Amniotic epithelial cell (primary cell): ENCODE results near the gene COL26A1.
"Not testable (repeated sequence)": the region's sequence is repeated elsewhere in the genome, so short reads cannot be mapped to it uniquely, and the experiment has no call there.

Source experiments
- DNase-seq: peaks from one replicate; pipeline ENCODE4 v3.0.0-alpha.2; 2010; ENCODE audit warnings: low read depth

Gene COL26A1

DNA sequence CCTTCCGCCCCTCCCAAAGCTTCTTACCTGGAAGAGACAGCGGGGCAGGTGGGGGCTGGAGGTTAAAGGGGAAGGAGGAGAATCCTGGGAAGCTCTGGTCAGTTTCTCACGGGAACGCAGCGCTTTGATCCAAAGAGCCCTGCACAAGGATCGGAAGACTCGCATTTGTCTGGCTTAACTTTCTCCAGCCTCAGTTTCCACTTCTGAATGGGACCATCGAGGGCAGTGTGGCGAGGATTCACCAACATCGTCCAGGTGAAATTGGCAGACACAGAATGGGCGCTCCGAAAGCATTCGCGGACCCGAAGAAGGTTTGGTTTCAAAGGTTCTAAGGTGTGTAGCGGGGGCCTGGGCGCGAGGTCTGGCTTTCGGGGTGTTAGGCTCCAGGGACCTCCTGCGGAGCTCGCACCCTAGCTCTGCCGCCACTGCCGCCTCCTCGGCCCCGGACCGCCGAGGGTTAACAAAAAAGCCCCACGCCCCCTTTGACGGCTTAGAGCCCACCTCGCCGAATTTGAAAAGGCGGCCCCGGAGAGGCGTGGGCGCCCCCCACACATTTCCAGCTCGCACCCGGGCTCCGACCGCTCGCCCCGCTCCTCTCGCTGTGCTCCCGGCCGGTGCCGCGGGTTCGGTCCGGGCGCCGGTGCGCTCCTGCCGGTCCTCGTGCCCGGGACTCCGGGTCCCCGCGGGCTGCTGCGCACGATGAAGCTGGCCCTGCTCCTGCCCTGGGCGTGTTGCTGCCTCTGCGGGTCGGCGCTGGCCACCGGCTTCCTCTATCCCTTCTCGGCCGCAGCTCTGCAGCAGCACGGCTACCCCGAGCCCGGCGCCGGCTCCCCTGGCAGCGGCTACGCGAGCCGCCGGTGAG, at the start of gene COL26A1:
Gene COL26A1, plus strand, starts transcription at position 542 of the 862 bp plus-strand sequence. Its CDS starts 158 bp downstream, at position 700.
- no peak for DNase-seq

DNA sequence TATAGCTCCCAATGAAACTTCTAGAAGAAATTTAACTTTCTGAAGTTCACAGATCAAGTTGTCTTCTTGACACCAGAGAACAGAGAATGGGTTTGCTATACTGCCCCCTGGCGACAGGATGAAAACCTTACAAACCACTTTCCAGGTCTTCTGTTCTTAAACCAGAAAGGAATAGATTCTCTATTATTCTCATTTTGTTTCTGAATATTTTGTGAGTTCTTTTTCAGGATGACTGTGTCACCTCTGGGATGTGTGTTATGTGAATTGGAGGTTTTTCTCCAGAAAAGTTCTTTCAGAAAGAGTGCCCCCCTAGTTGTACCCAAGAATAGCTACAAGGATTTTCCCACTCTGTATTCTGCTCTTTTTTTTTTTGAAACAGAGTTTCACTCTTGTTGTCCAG, 47.3 kb upstream of the COL26A1 start:
- DNase-seq, result peak; percentile 45

DNA sequence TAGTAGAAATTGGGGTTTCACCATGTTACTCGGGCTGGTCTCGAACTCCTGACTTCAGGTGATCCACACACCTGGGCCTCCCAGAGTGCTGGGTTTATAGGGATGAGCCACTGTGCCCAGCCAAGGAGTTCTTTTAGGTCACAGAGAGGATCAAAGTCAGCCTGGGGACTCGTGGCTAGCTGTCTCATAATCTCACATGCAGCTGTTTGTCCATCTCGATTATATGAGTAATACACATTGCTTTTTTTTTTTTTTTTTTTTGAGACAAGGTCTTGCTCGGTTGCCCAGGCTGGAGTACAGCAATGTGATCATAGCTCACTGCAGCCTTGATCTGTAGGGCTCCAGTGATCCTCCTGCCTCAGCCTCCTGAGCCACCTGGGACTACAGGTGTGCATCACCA, 43.3 kb upstream of the COL26A1 start:
- no peak for DNase-seq

DNA sequence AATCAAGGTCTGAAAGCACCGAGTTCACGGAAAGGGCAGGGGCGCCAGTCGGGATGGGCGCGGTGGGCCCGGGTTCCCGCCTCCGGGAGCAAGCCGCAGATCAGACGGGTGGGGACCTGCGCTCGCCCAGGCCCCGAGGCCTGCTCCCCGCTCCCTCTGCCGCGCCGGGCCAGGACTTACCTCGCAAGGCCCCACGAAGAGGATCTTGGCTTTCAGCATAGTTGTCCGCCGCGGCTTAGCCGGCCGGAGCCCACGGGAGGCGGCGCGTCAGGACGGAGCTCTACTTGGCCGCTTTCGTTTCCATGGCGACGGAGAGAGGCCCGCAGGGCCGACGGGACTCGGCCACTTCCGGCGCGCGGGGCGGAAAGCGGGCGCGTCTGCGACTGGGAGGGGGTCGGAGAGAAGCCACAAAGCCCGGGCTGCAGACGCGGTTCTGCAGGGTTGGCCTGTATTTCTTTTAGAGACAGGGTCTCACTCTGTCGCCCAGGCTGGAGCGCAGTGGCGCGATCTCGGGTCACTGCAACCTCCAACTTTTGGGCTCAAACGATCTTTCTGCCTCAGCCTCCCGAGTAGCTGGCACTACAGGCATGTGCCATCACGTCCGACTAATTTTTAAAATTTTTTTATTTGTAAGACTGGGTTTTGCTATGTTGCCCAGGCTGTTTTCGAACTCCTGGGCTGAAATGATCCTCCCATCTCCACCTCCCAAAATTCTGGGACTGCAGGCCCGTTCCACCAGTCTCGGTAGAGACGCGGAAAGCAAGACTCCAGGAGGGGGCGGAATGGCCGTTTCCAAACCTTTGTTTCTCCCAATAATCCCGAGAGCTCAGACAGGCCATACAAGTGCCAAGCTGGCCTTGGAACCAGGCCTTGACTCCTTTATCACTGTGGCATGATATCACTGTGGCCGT, 40.9 kb upstream of the COL26A1 start, which contains the start of gene IFT22:
Gene IFT22, minus strand, starts transcription at position 322 of the 911 bp plus-strand sequence. Its CDS starts 103 bp downstream, at position 219.
- peak; percentile 84 for DNase-seq

DNA sequence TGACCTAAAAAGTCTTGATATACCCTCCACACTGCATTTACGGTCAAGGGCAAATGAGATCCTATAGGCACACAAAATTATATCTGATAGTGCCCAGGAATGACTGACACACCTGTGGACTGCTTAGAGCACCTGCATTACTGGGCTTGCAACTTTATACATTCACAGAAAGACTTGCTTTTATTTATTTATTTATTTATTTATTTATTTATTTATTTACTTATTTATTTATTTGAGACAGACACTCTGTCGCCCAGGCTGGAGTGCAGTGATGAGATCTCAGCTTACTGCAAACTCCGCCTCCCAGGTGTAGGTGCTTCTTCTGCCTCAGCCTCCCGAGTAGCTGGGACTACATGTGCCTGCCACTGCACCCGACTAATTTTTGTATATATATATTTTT, 34.5 kb upstream of the COL26A1 start:
- DNase-seq, result no peak

DNA sequence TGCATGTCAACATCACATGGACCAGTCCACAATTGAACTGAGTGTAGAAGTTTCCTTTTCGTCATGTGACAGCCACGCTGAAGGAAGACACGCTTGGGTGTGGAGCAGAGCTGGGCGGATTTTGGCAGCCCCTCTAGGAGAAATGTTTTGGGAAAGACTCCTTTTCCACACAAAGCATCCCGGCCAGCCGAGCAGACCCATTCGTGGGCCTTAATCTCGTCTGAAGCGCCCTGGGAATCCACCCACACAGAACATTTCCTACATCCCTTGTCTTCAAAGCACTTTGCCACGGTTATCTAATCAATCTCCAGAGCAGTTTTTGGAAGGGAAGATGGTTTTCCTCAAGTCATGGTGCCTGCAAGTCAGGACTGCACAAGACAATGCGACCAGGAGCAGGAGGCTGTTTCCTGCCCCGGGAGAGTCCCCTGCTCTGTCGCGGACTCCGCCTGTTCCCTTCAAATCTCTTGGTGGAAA, 32.6 kb upstream of the COL26A1 start:
- DNase-seq, result no peak

DNA sequence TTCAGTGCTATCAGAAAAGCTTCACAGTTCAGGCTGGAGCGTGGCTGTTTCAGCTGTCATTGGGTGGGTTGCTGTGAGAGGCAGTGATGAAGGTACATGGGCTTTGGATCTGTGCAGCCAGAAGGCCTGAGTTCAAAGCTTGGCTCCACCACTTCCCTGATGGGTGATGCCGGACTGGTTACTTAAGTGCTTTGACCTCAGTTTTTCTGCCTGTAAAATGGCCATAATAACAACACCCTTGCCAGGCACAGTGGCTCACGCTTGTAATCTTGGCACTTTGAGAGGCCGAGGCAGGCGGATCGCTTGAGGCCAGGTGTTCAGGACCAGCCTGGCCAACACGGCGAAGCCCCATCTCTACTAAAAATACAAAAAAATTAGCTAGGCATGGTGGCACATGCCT, 30.6 kb upstream of the COL26A1 start:
- no peak for DNase-seq

DNA sequence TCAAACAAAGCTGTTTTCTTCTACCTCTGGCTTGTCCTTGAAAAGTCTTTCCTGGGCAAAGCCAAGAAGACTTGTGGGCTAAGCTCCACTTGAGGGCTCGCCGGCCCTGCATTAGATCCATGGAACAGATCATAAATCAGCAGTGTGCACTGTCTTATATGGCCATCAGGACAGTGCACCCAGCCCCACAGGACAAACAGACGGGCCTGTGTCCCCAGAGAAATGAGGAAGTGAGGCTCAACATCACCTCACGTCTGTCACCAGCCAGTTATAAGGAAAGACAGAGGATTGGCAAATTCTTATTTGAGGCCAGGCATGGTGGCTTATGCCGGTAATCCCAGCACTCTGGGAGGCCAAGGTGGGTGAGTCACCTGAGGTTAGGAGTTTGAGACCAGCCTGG, 28.8 kb upstream of the COL26A1 start:
- DNase-seq, result no peak

DNA sequence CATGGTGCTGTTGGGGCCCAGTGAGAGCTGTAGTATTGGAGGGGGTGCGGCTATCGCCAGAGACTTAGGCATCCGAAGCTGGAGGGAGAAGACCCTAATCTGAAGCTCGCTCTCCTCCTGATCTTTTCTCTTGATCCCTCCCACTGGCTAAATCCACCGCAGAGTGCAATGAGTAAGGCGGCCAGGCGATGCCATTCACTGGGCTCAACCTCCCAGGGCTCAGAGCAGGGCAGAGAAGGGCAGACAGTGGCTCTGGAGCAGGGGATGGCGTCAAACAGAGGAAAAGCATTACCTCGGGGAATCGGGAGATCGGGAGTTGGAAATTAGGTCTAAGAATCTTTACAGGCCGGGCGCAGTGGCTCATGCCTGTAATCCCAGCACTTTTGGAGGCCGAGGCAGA, 22.3 kb upstream of the COL26A1 start:
- DNase-seq, result no peak

DNA sequence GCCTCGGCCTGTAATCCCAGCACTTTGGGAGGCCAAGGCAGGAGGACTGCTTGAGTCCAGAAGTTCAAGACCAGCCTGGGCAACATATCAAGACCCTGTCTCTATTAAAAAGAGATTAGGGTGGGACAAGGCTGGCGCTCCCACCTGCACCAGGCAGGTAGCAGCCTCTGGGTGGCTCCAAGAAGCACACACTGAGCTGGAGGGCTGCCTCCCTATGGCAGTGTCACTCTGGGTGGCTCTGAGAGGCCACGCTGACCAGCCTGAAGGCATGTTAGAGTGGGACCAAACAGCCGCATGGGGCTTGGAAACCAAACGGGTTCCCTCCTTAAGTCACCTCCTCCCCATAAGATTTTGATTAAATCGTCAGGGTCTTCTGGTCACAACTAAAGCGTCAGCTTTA, 19.8 kb upstream of the COL26A1 start:
- no peak for DNase-seq

DNA sequence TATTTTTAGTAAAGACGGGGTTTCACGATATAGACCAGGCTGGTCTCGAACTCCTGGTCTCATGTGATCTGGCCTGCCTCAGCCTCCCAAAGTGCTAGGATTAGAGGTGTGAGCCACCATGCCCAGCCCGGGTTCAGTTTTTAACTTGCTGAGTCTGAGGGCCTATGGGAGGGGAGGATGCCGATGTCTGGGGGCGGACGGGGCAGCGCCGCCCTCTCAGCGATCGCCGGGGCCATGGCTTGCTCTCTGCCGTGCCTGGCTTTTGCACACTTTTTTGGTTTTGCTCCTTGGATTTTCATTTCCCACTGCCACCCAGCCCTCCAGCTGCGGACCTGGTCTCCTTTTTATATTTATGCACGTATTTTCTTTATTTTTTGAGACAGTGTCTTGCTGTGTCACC, 15.2 kb upstream of the COL26A1 start:
- no peak for DNase-seq

DNA sequence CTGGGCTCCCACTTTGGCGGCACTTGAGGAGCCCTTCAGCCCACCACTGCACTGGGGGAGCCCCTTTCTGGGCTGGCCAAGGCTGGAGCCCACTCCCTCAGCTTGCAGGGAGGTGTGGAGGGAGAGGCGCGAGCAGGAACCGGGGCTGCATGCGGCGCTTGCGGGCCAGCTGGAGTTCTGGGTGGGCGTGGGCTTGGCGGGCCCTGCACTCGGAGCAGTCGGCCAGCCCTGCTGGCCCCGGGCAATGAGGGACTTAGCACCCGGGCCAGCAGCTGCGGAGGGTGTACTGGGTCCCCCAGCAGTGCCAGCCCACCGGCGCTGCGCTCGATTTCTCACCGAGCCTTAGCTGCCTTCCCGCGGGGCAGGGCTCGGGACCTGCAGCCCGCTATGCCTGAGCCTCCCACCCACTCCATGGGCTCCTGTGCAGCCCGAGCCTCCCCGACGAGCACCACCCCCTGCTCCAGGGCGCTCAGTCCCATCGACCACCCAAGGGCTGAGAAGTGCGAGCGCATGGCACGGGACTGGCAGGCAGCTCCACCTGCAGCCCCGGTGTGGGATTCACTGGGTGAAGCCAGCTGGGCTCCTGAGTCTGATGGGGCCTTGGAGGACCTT, 14.1 kb upstream of the COL26A1 start:
- DNase-seq, result not testable (repeated sequence)

DNA sequence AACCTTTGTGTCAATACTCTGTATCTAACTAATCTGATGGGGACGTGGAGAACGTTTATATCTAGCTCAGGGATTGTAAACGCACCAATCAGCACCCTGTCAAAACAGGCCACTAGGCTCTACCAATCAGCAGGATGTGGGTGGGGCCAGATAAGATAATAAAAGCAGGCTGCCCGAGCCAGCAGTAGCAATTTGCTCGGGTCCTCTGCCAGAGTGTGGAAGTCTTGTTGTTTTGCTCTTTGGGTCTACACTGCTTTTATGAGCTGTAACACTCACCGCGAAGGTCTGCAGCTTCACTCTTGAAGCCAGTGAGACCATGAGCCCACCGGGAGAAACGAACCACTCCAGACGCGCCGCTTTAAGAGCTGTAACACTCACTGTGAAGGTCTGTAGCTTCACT, 13.4 kb upstream of the COL26A1 start:
- DNase-seq, result not testable (repeated sequence)

DNA sequence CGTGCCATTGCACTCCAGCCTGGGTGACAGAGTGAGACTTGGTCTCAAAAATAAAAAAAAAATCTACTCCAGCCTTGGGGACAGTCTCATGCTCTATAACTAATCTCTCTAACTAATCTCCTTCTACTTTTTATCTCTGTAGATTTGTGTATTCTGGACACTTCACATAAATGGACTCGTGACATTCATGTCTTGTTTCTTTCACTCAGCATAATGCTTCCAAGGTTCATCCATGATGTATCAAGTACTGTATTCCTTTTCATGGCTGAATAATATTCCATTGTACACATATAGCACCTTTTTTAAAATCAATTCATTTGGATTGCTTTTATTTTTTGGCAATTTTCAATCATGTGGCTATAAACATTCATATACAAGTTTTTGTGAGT, 9.8 kb upstream of the COL26A1 start:
- DNase-seq, result no peak

DNA sequence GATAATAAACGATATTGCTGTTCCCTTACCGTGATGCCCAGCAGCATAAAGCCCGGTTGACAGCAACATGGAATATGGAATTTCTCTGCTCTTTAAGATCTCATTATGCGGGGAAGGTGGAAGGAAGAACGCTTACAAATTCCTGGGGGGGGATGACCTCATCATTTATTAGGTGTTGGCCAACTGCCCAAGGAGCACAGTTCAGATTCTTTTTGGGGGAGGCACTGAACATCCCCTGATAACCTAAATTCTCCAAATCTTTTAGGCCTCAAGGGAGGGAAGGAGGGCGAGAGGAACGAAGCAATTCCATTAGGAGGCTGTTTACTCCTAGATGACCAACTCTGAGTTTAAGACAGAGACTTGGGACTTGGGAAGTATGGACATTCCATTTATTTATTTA, 5.2 kb upstream of the COL26A1 start:
- DNase-seq, result no peak

DNA sequence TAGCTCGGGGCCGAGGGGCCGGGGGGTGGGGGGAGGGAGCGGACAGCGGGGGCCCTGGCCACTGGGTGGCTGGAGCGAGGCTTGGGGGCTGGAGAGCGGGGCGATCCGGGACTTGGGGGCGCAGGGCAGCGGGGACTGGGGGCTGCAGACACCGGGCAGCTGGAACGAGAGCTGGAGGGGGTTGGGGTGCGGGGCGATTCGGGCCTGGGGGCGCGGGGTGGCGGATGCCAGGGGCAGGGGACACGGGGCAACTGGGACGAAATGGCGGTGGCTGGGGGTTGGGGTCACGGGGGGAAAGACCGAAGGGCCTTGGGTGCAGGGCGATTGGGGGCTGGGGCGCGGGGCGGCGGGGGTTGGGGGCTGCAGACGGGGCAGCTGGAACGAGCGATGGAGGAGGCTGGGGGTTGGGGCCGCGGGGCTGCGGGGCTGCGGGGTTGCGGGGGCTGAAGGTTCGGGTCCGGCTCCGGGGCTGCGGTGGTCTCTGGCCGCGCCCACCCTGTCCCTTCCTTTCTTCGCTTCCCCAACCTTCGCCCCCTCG, 590 bp downstream of the COL26A1 start:
- DNase-seq, result no peak

DNA sequence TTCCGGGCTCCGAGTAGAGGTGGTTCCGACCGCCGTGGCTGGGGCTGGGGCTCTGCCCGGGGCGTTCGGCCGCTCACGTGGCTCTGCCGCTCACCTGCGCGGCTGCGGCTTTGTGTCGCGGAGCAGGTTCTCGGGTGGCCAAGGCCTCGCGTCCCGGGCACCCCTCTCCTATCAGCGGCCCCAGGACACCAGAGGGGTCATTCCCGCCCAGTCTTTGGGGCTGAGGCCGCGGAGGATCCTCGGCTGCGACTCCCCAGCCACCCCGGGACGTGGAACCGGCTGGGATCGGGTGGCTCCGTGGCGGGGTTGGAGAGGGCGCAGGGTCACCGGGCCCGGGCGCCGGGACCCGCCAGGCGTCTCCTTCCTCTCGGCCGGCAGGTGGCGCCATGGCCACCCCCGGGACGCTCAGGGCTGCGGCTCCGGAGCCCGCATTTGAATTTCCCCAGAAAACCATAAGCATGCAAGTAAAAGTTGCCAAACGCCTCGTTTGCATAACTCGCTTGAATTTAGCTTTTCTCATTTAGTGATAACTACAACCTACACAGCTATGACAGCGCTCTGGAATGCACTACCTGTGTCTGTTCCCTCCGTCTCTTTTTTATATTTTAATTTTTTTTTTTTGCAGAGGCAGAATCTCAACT, 1.2 kb downstream of the COL26A1 start:
- DNase-seq, result peak; percentile 64

DNA sequence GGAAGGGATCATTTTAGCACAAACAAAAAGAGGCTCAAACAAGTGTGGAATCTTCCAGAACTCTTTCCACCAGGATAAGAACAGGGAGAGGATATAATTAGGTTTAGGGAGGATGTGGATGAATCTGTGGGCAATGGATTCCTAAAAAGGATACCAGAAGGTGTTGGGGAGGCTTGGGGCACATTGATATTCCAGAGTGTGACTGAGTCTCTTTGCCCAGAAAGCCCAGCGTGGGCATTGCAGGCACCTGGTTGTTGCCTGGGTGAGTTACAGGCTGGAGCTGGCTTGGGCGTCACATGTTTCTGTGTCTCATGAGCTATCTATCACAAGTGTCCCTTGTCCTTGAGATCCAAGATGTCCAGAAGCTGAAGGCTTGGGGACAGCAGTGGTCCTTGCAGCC, 3.3 kb downstream of the COL26A1 start:
- DNase-seq, result no peak

DNA sequence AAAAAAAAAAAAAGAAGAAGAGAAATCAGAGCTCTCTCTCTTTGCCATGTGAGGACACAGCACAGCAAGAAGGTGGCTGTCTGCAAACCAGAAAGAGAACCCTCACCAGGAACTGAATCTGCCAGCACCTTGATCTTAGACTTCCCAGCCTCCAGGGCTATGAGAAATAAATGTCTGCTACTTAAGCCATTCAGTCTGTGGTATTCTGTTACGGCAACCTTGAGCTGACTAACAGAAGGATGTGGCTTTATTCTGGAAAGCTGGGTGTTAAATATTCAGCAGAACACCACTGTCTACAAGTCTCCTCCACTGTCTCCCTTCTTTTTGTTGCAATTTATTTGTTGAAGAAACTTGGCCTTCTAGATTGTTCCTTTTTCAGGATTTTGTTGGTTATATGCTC, 5.0 kb downstream of the COL26A1 start:
- DNase-seq, result peak; percentile 14

DNA sequence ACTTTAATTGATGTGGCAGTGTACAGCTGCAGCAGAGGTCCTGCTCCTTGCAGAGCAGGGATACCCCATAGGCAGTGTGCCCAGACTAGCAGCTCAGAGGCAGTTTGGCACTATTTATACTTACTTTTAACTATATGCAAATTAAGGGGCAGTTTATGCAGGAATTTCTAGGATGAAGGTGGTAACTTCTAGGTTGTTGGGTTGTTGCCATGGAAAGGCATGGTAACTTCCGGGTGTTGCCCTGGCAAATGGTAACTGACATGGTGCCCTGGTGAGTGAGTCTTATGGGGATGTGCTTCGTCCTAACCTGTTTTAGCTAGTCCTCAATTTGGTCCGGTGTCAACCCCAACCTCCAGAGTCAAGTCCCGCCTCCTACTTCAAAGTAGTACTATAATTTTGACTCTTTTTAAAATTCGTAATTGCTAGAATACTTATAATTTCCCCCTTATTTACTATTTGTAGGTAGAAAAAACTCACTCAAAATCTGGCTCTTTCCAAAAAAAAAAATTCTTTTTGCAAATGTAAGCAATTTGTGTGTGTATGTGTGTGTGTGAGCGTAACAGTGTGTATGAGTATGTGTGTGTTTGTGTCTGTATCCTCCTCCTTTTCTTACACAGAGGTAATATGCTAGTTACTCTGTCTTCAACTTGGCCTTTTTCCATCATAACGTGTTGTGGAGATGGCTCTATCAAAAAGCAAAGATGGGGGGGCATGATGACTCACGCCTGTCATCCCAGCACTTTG, 5.9 kb downstream of the COL26A1 start:
- DNase-seq, result no peak

DNA sequence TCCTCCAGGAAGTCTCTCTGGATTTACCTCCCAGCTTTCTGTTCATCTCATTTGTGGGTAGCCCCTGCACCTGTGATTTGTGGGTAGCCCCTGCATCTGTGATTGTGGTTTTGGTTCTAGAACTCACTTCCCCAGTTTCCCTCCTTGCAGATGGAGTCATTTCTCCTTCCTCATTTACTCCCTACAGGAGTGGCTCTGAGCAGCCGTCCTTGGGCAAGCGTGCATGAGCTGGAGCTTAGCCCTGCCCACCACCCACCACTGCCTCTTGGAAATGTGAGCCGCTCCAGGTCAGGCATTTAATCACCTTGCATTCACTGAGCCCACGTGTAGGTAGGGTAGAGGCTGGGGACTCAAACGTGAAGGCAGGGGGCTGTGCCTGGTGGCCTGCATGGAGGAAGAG, 8.2 kb downstream of the COL26A1 start:
- no peak for DNase-seq
